Measurements from ENCODE around the gene CHRNA4.

DNA sequence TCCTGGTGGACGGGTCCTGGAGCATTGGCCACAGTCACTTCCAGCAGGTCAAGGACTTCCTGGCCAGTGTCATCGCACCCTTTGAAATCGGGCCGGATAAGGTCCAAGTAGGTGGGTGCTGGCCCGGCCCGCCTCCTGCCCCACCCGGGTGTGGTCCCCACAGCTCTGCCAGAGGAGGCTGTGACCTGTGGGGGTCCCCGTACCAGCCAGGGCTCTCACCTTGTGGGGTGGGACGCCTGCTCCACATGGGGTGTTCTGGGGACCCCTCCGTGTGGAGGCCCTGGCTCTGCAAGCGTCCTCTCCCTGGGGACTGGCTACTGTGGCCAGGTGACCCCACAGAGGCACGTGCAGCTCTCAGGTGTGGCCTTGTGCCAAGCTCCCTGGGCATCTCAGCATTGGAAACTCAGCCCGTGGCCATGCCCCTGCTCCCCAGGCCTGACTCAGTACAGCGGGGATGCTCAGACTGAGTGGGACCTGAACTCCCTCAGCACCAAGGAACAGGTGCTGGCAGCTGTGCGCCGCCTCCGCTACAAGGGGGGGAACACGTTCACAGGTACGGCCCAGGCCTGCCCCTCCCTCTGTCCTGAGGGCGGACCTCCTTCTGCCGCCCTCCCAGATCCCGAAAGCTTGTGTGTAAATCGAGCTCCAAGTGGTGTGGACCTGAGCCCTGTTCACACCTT is 53.5 kb downstream of the CHRNA4 start:
- TF ChIP-seq HDGF (IDR thresholded peaks at IDR 0.05; ENCODE audit: borderline replicate concordance), result no peak
- no peak for TF ChIP-seq BHLHE40 (IDR thresholded peaks at IDR 0.05; ENCODE audit: borderline replicate concordance)
- TF ChIP-seq, protein P1, sequence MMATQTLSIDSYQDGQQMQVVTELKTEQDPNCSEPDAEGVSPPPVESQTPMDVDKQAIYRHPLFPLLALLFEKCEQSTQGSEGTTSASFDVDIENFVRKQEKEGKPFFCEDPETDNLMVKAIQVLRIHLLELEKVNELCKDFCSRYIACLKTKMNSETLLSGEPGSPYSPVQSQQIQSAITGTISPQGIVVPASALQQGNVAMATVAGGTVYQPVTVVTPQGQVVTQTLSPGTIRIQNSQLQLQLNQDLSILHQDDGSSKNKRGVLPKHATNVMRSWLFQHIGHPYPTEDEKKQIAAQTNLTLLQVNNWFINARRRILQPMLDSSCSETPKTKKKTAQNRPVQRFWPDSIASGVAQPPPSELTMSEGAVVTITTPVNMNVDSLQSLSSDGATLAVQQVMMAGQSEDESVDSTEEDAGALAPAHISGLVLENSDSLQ (IDR thresholded peaks at IDR 0.05), result no peak
- TF ChIP-seq SUZ12 (IDR thresholded peaks at IDR 0.05), result no peak
- no peak for TF ChIP-seq ELF4 (IDR thresholded peaks at IDR 0.05)
- TF ChIP-seq TARDBP (IDR thresholded peaks at IDR 0.05), result no peak
- no peak for TF ChIP-seq CTBP1 (IDR thresholded peaks at IDR 0.05; ENCODE audit: borderline replicate concordance)
- TF ChIP-seq FOXA1 (IDR thresholded peaks at IDR 0.05), result no peak
- no peak for TF ChIP-seq LEF1 (IDR thresholded peaks at IDR 0.05; ENCODE audit: borderline replicate concordance)
- TF ChIP-seq SP1 (IDR thresholded peaks at IDR 0.05), result no peak
